ENCODE results near the gene STAT4.

- TF ChIP-seq EP300 (IDR thresholded peaks at IDR 0.05; ENCODE audit: low read depth) (no peak), CTCF (IDR thresholded peaks at IDR 0.05) (no peak), POLR2A (IDR thresholded peaks at IDR 0.05) (no peak)
Observed at GRCh38 chr2:190980630-190981209, 170.1 kb downstream of the STAT4 start.

Data from transverse colon (tissue), 3 donors.